Eye (tissue), 1 donor: ENCODE measurements around the gene GARIN5A.

ENCODE experiments used
- DNase-seq: peaks from one replicate; pipeline ENCODE4 v3.0.0-alpha.2; 2015

GARIN5A gene

GRCh38 chr19:50432221-50433028 lies 44.2 kb downstream of the GARIN5A start, which contains the start of gene MYBPC2:
Gene MYBPC2 (plus strand): TSS chr19:50432892. CDS start chr19:50432954, 62 bp downstream.
- peak; percentile 64 for DNase-seq

GRCh38 chr19:50431343-50432220 lies 45.1 kb downstream of the GARIN5A start:
- peak; percentile 97 for DNase-seq

- peak; percentile 27 for DNase-seq
Measured at GRCh38 chr19:50430888-50431342, 45.7 kb downstream of the GARIN5A start.

GRCh38 chr19:50428772-50429463 lies 47.7 kb downstream of the GARIN5A start:
- DNase-seq, result no peak

GRCh38 chr19:50427997-50428425 lies 48.6 kb downstream of the GARIN5A start:
- peak; percentile 93 for DNase-seq

GRCh38 chr19:50427318-50427925 lies 49.2 kb downstream of the GARIN5A start:
- DNase-seq, result no peak

GRCh38 chr19:50425581-50425980 lies 51.1 kb downstream of the GARIN5A start:
- DNase-seq, result no peak

- DNase-seq, result no peak
Measured at GRCh38 chr19:50423279-50424113, 53.2 kb downstream of the GARIN5A start.

- no peak for DNase-seq
Measured at GRCh38 chr19:50422397-50423278, 54.0 kb downstream of the GARIN5A start.

- DNase-seq, result no peak
Measured at GRCh38 chr19:50420808-50421207, 55.8 kb downstream of the GARIN5A start.

- no peak for DNase-seq
Measured at GRCh38 chr19:50420127-50420526, 56.5 kb downstream of the GARIN5A start.

GRCh38 chr19:50419580-50420035 lies 57.0 kb downstream of the GARIN5A start:
- no peak for DNase-seq

- peak; percentile 9 for DNase-seq
Measured at GRCh38 chr19:50419022-50419579, 57.5 kb downstream of the GARIN5A start.

- no peak for DNase-seq
Measured at GRCh38 chr19:50418176-50419021, 58.2 kb downstream of the GARIN5A start, which contains the start of gene SPIB. Gene SPIB (plus strand): TSS chr19:50418938. CDS start chr19:50418963, 25 bp downstream.

GRCh38 chr19:50417111-50418081 lies 59.3 kb downstream of the GARIN5A start:
- no peak for DNase-seq
